Lower leg skin (tissue), 4 donors: ENCODE measurements around the gene CDH15. TPM values are rescaled to one million over a fixed set of nuclear protein-coding genes. Genes with fewer than 3 reads are reported as not detected.
"Not testable (repeated sequence)": the region's sequence is repeated elsewhere in the genome, so short reads cannot be mapped to it uniquely, and the experiment has no call there.

ENCODE experiments used
- DNase-seq, 2 donors: peaks; one replicate each; pipeline ENCODE4 v3.0.0-alpha.2; 2019; ENCODE audit warnings: low spot score in 2 of 2
- H3K4me3 ChIP-seq: fragments of 200-600 bp; sonication (generic); 2 replicates; pipeline ENCODE4 v1.5.1; 2017; ENCODE audit warnings: mild to moderate bottlenecking, low read depth; ENCODE audit not compliant: poor library complexity, severe bottlenecking
- POLR2A ChIP-seq, 2 donors: fragments of 450-650 bp; IDR thresholded peaks; one replicate each; pipeline ENCODE4 v1.6.1; 2016 to 2017; ENCODE audit warnings: antibody characterized with exemption in 2 of 2, mild to moderate bottlenecking in 1 of 2, moderate library complexity in 1 of 2
- WGBS, 2 donors: methylation state at CpG; one replicate each; pipeline ENCODE4 v1.1.5; 2018; 5-methylcytosine and 5-hydroxymethylcytosine counted together
- intact Hi-C: fragments of 100-400 bp; cut with DNase I; formaldehyde crosslinking; loops from one replicate; pipeline ENCODE4 v1.15.0; 2023; ENCODE audit warnings: low total_unique reads
- total RNA-seq, 4 donors: library from RNA; depleted of rRNA; stranded (reverse); fragments of >200 nt; gene quantifications; one replicate each; pipeline ENCODE4 v1.1.0, GENCODE V29; 2016
- TF ChIP-seq, protein P1 (sequence below), 3 donors: fragments of 450-650 bp; IDR thresholded peaks; one replicate each; pipeline ENCODE4 v1.5.1; 2016; ENCODE audit warnings: antibody characterized with exemption in 3 of 3, mild to moderate bottlenecking in 3 of 3, moderate library complexity in 2 of 3

The CDH15 gene
- total RNA-seq, 4 donors from 2014 or later, result not detected

DNA sequence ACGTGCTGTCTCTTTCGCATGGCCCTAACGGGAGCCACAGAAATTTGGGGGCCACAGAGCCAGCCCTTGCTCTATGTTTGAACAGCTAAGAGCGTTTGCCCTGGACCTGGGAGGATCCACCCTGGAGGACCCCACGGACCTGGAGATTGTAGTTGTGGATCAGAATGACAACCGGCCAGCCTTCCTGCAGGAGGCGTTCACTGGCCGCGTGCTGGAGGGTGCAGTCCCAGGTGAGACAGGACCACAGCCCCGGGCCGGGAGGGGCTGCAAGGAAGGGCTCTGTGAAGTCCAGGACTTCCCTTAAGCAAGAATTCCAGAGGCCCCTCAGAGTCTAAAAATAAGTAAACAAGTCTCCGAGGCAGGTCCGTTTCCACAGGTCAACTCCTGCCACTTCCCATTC lies 11.9 kb downstream of the CDH15 start:
- TF ChIP-seq, protein P1, sequence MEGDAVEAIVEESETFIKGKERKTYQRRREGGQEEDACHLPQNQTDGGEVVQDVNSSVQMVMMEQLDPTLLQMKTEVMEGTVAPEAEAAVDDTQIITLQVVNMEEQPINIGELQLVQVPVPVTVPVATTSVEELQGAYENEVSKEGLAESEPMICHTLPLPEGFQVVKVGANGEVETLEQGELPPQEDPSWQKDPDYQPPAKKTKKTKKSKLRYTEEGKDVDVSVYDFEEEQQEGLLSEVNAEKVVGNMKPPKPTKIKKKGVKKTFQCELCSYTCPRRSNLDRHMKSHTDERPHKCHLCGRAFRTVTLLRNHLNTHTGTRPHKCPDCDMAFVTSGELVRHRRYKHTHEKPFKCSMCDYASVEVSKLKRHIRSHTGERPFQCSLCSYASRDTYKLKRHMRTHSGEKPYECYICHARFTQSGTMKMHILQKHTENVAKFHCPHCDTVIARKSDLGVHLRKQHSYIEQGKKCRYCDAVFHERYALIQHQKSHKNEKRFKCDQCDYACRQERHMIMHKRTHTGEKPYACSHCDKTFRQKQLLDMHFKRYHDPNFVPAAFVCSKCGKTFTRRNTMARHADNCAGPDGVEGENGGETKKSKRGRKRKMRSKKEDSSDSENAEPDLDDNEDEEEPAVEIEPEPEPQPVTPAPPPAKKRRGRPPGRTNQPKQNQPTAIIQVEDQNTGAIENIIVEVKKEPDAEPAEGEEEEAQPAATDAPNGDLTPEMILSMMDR (IDR thresholded peaks at IDR 0.05), result no peak
- no peak for TF ChIP-seq POLR2A (IDR thresholded peaks at IDR 0.05)
- 38 to 40% methylated on average over 10 to 13 of the region's 13 CpGs for WGBS, 2 donors
- H3K4me3 ChIP-seq, result no peak overlapping the region
- no peak for DNase-seq
- intact Hi-C loops, result no loop called here

DNA sequence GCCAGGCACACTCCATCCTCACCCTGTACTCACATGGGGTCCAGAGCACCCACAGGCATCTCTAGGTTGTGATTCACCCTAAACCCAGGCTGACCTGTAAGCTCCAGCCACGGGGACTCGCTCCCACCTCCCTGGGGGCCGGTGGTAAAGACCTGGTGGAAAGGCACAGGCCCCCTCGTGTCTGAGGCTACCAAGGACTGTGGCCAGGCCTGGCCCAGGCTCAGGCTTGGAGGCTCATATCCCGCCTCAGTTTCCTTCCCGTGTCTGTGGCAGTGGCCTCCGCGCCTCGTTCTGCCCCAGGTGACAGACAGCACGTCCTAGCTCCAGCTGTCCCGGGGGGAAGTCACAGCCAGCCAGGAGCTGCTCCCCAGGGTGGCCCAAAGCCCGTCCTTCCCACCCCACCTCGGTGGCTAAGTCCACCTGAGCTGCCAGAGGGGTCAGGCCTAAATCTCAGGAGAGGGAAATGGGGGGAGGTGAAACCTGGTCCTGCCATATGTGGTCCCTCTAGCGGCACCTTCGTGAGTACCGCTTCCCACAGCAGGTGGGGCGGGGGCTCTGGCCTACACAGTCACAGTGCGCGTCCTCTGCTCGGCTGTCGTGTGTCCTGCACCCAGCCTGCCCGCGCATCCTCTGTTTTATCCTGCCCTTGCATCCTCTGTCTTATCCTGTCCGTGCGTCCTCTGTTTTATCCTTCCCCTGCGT lies 12.6 kb downstream of the CDH15 start:
- no peak for DNase-seq
- TF ChIP-seq, protein P1 (IDR thresholded peaks at IDR 0.05), result no peak
- TF ChIP-seq POLR2A (IDR thresholded peaks at IDR 0.05), result no peak
- 54 to 71% methylated on average over 26 of the region's 26 CpGs for WGBS, 2 donors
- H3K4me3 ChIP-seq, result no peak overlapping the region
- intact Hi-C loops, result no loop called here

DNA sequence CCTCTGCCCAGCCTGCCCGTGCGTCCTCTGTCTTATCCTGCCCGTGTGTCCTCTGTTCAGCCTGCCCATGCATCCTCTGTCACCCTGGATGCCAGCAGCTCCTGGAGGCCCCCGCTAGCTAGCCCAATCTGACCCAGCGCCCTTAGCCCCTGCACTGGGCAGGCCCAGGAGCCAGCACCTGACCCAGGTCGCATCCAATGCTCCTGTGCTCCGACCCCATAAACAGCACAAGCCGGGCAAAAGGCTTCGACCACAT lies 13.1 kb downstream of the CDH15 start:
- TF ChIP-seq, protein P1 (IDR thresholded peaks at IDR 0.05), result no peak
- TF ChIP-seq POLR2A (IDR thresholded peaks at IDR 0.05), result no peak
- intact Hi-C loops, result no loop called here

DNA sequence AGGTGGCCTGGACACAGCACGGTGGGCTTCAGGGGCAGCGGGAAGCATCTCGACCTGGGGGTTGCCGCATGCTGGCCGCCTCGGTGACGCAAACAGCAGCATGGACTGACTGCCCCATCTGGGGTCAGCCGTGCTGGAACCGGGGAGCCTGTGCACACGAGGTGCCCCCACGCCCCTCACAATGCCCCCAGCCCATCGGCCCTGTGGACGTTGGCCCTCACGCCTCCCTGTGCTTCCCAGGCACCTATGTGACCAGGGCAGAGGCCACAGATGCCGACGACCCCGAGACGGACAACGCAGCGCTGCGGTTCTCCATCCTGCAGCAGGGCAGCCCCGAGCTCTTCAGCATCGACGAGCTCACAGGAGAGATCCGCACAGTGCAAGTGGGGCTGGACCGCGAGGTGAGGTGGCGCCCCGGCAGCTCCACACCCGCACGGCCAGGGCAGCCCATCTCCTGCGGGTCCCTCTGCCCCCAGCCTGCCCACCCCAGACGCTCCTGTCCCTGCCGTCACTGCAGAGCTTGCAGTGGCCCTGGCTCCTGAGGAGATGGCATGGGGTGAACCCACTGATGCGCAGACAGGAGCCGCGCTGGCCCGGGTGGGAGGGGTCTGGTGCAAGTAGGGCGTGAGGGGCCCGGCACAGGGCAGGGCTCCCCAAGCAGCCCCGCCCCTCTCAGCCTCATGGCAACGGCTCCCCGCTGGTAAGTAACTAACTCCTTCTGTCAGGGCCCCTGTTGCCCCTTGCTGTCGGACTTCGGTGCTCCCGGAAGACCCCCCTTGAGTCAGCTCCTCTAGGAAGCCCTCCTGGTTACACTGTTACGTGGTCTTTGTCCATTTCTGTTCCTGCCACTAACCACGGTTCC lies 13.6 kb downstream of the CDH15 start:
- TF ChIP-seq POLR2A (IDR thresholded peaks at IDR 0.05), result no peak
- TF ChIP-seq, protein P1 (IDR thresholded peaks at IDR 0.05), result no peak
- WGBS, 2 donors, result 68 to 75% methylated on average over 20 to 48 of the region's 48 CpGs
- DNase-seq, result no peak

More for the DNA sequence above, 13.1 kb downstream of the CDH15 start:
- 70 to 74% methylated on average over 9 of the region's 9 CpGs for WGBS, 2 donors
- DNase-seq, result no peak
- H3K4me3 ChIP-seq, result no peak overlapping the region

DNA sequence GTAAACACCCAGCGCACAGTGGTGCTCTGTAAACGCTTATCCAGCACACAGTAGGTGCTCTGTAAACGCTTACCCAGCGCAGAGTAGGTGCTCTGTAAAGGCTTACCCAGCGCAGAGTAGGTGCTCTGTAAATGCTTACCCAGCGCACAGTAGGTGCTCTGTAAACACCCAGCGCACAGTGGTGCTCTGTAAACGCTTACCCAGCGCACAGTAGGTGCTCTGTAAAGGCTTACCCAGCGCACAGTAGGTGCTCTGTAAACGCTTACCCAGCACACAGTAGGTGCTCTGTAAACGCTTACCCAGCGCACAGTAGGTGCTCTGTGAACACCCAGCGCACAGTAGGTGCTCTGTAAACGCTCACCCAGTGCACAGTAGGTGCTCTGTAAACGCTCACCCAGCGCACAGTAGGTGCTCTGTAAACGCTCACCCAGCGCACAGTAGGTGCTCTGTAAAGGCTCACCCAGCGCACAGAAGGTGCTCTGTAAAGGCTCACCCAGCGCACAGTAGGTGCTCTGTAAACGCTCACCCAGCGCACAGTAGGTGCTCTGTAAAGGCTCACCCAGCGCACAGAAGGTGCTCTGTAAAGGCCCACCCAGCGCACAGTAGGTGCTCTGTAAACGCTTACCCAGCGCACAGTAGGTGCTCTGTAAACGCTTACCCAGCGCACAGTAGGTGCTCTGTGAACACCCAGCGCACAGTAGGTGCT lies 14.5 kb downstream of the CDH15 start:
- H3K4me3 ChIP-seq, intact Hi-C loops: not testable (repeated sequence)

More for the DNA sequence above, 13.6 kb downstream of the CDH15 start:
- H3K4me3 ChIP-seq, result no peak overlapping the region
- intact Hi-C loops, result no loop called here

DNA sequence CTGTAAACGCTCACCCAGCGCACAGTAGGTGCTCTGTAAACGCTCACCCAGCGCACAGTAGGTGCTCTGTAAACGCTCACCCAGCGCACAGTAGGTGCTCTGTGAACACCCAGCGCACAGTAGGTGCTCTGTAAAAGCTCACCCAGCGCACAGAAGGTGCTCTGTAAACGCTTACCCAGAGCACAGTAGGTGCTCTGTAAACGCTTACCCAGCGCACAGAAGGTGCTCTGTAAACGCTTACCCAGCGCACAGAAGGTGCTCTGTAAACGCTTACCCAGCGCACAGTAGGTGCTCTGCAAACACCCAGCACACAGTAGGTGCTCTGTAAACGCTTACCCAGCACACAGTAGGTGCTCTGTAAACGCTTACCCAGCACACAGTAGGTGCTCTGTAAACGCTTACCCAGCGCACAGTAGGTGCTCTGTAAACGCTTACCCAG lies 15.1 kb downstream of the CDH15 start:
- WGBS, 2 donors, result 86 to 89% methylated on average over 19 to 20 of the region's 20 CpGs
- DNase-seq, intact Hi-C loops, H3K4me3 ChIP-seq: not testable (repeated sequence)

More for the DNA sequence above, 14.5 kb downstream of the CDH15 start:
- 88 to 94% methylated on average over 22 to 26 of the region's 30 CpGs for WGBS, 2 donors
- DNase-seq, result not testable (repeated sequence)
